ENCODE measurements around the gene PPID. TPM values are rescaled to one million over a fixed set of nuclear protein-coding genes. Genes with fewer than 3 reads are reported as not detected.
"Not testable (repeated sequence)": the region's sequence is repeated elsewhere in the genome, so short reads cannot be mapped to it uniquely, and the experiment has no call there.

PPID gene
- 13.9 and 15.9 TPM in 2 replicates for total RNA-seq

GRCh38 chr4:158722917-158723793 lies at the start of gene PPID:
Gene PPID, minus strand, starts transcription at chr4:158723396. Its CDS starts 108 bp downstream, at chr4:158723288.
- DNase-seq (ENCODE audit: low read depth in 2 of 2): peak; percentile 74 to 82

DNA sequence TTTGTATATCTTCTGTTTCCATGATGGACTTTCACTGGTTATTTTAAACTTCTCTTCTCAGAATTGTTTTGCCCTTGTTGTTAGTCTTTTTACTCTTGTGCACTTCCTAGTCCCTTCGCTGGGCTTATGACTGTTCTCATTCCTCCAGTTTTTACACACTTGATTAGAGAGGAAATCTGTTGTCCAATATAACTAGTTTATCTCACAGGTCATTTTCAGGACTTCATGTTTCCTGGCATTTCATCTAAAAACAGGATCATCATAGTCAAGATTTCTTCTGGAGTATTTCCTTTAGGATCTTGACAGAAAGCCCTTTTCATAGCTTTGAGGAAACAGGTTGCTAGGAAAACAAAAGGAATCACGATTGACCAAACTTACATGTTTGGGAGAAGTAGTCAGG lies 48.6 kb upstream of the PPID start:
- peak in 1 of 2 donors; percentile 78 for DNase-seq (ENCODE audit: low read depth in 2 of 2)

GRCh38 chr4:158770671-158771070 lies 47.5 kb upstream of the PPID start:
- DNase-seq (ENCODE audit: low read depth in 2 of 2): no peak

GRCh38 chr4:158769175-158769921 lies 46.2 kb upstream of the PPID start:
- DNase-seq (ENCODE audit: low read depth in 2 of 2): peak; percentile 32 to 56

GRCh38 chr4:158768555-158769174 lies 45.5 kb upstream of the PPID start, which contains the start of gene FNIP2:
Gene FNIP2, plus strand, starts transcription at chr4:158769026. Its CDS starts 187 bp downstream, at chr4:158769213.
- peak; percentile 83 to 90 for DNase-seq (ENCODE audit: low read depth in 2 of 2)

- DNase-seq (ENCODE audit: low read depth in 2 of 2): no peak
These were observed 44.3 kb upstream of the PPID start for GRCh38 chr4:158767451-158767850.

DNA sequence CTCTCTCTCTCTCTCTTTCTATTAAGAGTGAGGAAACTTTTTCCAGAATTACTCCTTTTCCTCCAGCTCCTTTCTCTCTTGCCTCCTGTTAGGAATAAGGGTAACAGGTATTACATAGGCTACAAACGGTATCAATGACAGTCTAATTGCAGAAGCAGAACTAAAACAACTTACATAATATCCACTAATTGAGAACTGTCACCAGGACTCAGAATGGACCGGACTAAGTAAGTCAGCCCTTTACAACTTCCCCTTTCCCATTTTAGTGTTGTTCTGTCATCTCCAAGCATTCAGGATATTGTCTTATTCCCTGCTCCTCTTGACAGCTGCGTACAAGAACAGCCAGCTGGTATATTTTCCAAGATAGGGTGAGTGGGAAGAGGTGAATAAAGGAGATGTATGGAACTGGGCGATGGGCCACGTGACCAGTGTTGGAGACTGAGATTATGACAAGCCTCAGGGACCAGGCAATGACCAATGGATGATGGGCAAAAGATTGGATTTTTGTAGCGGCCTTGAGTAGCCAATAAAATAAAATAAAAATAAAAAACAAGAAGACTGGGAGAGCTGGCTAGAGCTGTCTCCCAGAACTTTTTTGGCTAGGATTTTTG lies 43.3 kb upstream of the PPID start:
- no peak for DNase-seq (ENCODE audit: low read depth in 2 of 2)

- DNase-seq (ENCODE audit: low read depth in 2 of 2): no peak
These were observed 40.3 kb upstream of the PPID start for GRCh38 chr4:158763462-158763861.

- DNase-seq (ENCODE audit: low read depth in 2 of 2): no peak
These were observed 39.4 kb upstream of the PPID start for GRCh38 chr4:158762553-158762952.

DNA sequence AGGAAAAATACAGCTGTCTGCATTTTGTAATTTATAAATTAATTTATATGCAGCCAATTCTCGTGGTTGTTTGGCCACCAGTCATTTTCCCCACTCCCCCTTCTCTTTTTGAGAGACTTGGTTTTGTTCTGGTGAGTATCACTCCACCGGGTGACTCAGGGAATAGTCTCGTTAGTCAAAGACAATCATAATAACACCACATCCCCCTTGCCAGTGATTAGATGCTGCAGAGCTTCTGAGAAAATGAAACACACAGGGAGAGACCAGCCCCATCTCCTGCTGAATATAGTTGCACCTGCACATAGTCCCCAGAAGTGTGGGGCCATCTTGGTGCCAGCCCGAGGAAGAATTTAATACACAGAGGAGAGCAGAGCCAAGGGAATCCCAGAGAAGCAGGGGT lies 37.7 kb upstream of the PPID start:
- DNase-seq (ENCODE audit: low read depth in 2 of 2): no peak

- not testable (repeated sequence) for DNase-seq (ENCODE audit: low read depth in 2 of 2)
These were observed 36.3 kb upstream of the PPID start for GRCh38 chr4:158759539-158759938.

GRCh38 chr4:158758703-158759102 lies 35.5 kb upstream of the PPID start:
- DNase-seq (ENCODE audit: low read depth in 2 of 2): no peak

DNA sequence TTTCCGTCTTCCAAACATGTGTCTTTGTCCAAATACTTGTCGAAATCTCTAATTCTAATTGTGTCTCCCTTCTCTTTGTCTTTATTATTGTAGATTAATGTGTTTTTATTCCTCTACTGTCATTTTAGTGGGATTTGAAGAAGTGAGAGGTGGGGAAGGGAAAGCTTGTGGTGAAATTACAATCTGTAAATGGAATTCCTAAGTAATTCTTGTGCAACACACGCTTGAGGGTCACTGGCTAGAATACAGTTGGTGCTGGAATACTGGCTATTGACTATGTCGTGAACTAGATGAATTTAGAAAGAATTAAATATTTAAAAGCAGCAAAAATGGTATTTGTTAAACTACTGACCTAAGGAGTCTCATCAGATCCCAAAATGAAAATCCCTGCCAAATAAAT lies 34.9 kb upstream of the PPID start:
- DNase-seq (ENCODE audit: low read depth in 2 of 2): no peak

GRCh38 chr4:158756588-158756987 lies 33.4 kb upstream of the PPID start:
- DNase-seq (ENCODE audit: low read depth in 2 of 2): no peak

- DNase-seq (ENCODE audit: low read depth in 2 of 2): not testable (repeated sequence)
These were observed 32.6 kb upstream of the PPID start for GRCh38 chr4:158755819-158756218.

GRCh38 chr4:158754385-158755180 lies 31.4 kb upstream of the PPID start:
- DNase-seq (ENCODE audit: low read depth in 2 of 2): no peak

- no peak for DNase-seq (ENCODE audit: low read depth in 2 of 2)
These were observed 27.2 kb upstream of the PPID start for GRCh38 chr4:158750379-158750778.

- not testable (repeated sequence) for DNase-seq (ENCODE audit: low read depth in 2 of 2)
These were observed 23.3 kb upstream of the PPID start for GRCh38 chr4:158746537-158746936.

DNA sequence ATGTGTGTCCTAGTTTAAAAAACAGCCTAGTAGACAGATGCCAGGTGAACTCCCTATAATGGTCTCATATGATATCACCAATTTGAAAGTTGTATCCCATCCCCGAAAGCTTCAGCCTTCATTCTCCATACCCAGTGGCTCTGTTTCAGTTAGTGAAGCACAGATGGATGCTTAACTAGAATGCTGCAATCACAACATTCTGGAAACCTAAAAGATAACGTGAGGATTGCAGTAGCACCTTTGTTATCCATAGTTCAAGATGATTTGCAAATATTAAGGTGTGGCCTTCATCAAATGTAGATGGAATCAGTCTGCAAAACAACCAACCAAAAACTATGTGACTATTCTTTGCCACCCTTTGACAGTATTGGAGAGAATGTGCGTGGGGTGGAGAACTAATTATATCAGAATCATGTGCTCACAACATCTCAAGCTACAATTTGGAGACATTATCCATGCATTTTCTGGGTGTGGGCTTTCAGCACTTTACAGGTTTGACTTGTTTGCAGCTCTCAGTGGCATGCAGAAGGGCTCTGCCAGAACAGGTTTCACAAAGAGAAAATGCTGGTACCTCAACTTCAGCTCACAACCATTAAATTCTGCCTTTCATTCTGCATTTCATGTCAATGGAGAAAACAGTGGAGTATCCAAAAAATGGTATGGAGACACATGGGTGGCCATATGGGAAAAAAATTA lies 18.3 kb upstream of the PPID start:
- no peak for DNase-seq (ENCODE audit: low read depth in 2 of 2)

DNA sequence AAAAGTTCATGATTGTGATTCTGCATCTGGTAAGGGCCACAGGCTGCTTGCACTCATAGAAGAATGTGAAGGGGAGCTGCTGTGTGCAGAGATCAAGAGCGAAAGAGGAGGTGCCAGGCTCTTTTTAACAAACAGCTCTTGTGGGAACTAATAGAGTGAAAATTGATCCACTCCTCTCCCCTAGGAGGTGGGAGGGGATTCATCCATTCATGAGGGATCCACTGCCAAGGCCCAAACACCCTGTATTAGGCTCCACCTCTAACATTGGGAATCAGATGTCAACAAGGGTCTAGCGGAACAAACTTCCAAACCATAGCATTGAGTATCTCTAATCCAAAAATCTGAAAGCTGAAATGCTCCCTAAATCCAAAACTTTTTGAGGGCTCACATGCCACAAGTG lies 16.4 kb upstream of the PPID start:
- DNase-seq (ENCODE audit: low read depth in 2 of 2): no peak

All from lung microvascular endothelial cell (primary cell).